Lung microvascular endothelial cell (primary cell): Measurements from ENCODE around the gene NTN5. TPM values are rescaled to one million over a fixed set of nuclear protein-coding genes. Genes with fewer than 3 reads are reported as not detected.

Experiments
- DNase-seq, 2 donors: peaks; one replicate each; pipeline versions ENCODE4 v3.0.0 to v3.0.0-alpha.2; 2010; ENCODE audit warnings: low read depth in 2 of 2
- total RNA-seq: library from RNA; depleted of rRNA; stranded (reverse); fragments of >200 nt; gene quantifications from 2 replicates; pipeline ENCODE4 v1.2.1, GENCODE V29; 2014

Gene NTN5
- total RNA-seq, 1 donor from 2014 or later: not detected

DNA sequence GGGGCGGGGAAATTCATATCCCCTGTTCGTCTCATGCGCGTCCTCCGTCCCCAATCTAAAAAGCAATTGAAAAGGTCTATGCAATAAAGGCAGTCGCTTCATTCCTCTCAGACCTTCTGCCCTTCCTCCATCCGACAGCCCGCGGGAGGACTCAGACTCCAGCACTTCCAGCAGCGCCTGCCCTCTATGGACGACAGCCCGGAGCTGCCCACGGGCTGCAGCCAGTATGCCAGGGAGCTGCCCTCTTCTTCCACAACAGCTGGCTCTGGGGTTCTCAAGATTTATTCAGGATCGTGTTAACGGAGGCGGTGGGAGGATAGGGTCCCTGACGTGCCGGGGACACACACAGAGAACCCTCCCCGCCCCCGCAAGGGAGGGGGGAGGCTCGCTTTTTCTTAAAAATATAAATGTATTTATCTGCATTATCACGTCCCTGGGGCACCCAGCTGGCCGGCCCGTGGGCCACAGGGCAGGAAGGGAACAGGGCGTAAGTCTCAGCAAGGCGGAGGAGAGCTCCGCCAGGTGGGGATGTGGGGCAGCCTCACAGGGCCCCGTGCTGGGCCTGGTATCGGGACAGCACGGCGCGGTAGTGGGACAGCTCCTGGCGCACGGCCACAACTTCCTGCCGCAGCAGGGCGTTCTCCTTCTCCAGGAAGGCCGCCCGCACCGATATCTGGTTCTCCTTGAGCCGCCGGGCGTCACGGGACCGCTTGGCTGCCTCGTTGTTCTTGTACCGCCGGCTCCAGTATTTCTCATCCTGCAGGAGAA is 42.3 kb downstream of the NTN5 start:
- peak; percentile 57 to 75 for DNase-seq

GRCh38 chr19:48629599-48630295 is 43.1 kb downstream of the NTN5 start:
- DNase-seq: peak in 1 of 2 donors; percentile 92

- no peak for DNase-seq
These were observed 43.6 kb downstream of the NTN5 start for GRCh38 chr19:48629297-48629598.

- DNase-seq: no peak
These were observed 44.1 kb downstream of the NTN5 start for GRCh38 chr19:48628486-48629296.

GRCh38 chr19:48627865-48628314 is 44.9 kb downstream of the NTN5 start:
- DNase-seq: no peak

DNA sequence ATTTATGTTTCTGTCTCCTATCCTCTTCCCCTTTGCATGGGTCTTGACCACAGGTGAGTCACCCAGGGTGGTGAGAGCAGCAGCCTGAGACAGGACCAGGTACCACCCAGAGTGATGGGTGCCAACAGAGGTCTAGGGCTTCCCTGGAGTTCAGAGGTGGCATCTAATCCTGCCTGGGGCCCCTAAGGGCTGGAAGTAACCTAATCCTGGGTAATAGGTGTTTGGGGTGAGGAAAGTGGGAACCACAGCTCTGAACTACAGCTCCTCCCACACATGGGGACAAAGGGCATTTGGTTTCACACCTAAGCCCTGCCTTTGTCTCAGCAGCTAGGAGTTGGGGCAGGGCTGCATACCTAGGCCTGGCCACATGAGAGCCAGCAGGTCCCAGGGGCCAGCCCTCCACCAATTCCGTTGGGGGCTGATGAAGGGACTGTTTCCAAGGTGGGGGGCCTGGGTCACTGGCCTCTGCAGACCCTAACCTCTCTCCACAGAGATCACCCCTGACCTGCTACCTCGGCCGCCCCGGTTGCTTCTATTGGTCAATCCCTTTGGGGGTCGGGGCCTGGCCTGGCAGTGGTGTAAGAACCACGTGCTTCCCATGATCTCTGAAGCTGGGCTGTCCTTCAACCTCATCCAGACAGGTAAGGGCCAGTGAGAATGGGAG is 45.5 kb downstream of the NTN5 start:
- no peak for DNase-seq

- no peak for DNase-seq
These were observed 46.9 kb downstream of the NTN5 start for GRCh38 chr19:48625891-48626327.

- DNase-seq: no peak
These were observed 47.8 kb downstream of the NTN5 start for GRCh38 chr19:48624791-48625723.

DNA sequence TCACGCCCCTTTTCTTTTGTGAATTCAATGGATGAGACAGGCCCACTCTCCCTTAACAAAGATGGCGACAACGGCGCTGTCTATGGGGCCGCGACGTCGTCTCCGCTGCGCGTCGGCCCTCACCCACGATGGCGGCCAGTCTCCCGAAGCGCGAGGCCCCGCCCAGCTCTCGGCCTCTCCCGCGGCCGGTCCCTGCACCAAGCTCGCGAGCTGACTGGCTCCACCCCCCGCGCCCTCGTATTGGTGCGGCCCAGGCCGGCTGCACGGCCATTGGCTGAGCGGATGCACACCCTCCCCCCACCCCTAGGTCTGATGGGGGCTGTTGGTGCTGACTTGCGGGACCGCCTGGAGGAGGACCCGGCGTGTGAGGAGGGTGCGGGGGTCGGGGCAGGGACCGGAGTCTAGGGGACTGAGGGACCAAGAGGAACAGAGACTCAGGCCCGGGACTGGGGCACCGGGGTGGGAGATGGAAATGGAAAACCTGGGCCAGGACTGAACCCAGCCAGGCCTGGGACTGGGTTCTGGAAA is 48.7 kb downstream of the NTN5 start:
- DNase-seq: peak; percentile 99

DNA sequence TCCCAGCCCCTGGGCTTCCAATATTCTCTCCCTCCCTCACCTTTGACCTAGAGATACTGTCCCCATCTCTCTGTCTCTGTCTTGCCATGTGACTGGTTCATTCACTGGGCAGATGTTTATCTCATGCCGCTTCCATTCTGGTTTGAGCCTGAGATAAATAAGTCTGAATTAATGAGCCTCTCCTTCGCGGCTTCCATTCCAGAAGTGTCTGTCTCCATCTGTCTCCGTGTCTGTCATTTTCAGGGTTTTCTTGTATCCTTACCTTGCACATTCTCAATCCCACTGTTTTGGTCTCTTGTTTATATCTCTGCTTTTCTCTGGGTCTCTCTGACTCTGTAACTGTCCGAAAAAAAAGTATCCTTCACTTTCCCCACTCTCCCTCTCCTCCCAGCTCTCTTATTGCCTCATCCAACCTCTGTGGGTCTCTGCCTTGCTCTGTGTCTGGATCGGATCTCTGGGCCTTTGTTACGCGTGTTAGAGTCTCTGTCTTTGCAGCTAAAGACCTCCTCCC is 49.2 kb downstream of the NTN5 start:
- no peak for DNase-seq

DNA sequence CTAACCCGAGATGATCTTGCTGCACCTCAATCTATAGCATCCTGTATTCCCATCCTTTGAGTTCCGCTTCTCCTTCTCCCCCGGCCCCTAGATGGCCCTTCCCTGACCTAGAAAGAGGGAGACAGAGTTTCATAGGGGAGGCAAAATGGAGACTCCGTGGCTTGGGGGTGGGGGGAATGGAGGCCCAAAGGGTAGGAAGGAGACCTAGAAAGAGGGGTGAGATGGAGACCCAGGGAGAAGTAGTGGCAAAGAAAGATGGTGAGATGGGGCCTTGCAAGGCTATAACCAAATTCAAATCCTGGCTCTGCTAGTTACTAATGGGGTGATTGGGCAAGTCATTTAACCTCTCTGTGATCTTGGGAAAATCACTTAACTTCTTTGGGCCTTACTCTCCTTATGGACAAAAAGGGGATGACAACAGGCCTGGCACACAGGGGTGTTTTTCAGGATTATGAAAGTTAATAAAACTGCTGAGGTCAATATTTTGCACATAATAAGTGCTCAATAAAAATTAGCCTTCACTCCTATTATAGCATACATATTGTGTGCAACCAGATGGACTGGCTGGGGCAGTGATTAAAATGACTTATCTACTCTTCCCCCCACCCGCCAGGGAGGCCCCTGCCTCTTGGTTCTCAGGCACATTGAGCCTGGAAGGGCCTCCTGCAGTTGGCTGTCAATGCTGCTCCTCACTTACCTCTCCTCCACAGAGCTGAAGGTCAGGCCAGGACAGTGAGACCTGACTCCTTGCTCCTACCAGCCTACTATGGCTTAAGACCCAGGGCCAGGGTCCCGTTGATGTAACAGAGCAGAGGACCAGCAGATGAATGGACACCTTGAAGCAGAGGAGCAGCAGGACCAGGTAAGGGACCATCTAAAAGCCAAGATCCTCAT is 52.9 kb downstream of the NTN5 start:
- no peak for DNase-seq

DNA sequence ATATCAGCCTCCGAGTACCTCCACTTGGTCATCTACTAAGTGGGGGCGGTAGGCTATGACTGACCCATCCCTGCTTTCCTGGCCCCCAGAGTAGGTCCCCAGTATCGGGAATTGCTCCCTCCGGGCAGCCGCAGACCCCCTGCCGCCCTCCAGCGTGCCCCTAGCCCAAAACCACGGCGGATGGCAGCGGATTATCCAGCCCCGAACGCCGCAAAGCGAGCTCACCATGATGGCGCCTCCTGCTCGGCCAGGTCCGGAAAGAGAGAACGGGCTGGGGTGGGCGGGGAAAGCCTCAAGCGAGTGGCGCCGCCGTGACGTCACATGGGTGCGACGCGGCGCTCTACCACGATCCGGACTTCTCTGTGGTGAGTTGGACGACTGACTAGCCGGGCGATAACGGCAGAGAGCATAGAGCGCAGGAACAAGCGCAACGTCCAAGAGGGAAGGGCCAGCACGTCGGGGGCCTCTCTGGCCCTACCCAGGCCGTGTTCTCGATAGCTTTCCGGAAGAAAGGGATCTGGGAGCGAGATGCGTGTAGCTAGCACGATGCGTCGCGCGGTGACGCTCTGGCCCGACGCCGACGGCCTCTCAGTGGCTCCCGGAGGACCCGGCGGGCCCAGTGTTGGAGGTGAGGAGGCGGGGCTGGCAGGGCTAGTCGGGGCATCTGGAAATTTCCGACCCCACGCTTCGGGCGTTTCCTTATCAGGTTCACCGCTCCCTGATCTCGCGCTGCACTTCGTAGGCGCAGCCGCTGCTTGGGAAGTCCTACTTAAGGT is 53.7 kb downstream of the NTN5 start, which contains the start of the genes RPL18 and SPHK2:
Gene RPL18, minus strand, starts transcription at position 263 of the 776 bp plus-strand sequence. Its CDS starts 35 bp downstream, at position 228.
Gene SPHK2, plus strand, starts transcription at position 591 of the 776 bp plus-strand sequence. CDS start 1,009 bp downstream, outside the sequence.
- peak; percentile 100 for DNase-seq

DNA sequence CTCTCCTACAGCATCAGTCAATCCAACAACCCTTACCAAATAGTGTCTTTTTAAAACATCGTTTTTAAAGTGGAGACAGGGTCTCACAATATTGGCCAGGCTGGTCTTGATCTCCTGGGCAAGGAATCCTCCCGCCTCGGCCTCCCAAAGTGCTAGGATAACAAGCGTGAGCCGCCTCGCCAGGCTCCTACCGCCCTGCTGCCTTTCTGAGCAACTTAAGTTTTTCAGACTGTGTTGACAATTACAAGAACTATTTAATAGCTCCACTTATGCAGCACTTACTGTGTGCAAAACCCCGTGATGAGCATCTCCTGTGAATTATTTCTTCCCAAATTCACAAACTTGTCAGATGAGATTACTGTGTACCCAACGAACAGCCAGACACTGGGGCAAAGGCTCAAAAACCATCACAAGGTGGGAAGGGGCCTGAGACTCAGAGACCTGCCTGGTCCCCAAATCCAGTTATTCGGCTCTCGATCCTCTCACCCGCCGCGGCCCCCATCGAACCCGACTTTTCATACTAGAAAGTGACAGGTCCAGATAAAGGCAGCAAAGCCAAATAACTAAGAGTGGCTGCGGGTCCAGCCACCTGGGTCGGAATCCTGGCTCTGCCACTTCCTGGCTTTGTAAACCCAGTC is 54.4 kb downstream of the NTN5 start:
- DNase-seq: peak in 1 of 2 donors; percentile 35

DNA sequence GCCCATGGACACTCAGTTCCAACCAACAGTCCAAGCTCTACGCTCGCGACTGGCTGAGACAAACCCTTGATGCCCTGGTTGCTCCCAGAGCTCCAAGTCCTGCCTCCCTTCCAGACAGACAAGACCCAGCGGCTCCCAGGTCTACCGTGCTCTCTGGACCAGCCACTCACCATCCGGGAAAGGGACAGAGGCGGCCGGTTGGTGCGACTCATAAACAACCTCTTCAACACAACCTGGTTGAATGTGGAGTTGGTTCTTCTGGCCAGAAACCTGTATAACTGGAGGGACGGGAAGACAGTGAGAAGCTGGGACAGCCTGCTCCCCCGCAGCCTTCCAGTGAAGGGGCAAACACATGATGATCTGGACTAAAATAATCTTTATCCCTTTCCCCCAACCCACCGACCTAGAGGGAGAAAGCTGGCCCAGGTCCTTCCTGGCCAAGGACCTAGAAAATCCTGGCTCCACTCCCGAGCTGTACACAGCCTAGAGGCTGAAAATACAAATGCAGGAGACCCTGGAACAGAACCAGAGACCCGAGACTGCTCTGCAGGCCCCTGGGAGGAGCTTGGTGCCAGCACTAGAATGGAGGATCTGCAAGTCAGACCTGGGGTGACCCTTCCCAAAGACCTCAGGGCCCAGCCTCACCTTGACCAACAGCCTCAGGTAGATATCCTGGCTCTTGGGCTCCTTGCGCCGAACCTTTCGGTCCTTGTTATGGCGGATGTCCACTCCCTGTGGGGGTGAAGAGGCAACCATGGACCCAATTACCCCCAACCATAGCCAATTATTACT is 55.5 kb downstream of the NTN5 start:
- peak; percentile 26 to 30 for DNase-seq

DNA sequence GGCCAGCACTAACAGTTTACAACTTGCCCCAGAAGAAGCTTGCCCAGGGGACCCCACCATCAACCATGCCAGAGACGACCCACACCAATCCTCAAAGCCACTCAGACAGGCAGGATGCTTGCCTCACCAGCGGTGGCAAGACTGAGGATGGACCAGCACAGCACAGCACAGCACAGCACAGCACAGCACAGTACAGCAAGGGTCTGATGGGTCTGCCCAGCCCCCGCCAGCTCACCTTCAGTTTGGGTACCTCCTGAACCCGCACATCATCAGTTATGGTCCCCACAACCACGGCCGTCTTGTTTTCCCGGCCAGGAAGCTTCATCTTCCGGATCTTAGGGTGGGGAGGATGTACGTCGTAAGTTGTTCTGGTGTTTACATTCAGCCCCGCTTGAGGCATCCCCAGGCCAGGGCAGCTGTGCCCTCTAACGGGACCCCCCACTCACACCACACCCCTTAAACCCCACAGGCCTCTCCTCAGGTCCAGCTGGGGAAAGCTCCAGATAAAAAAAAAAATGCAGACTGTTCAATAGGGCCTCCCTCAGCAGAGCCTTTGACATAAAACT is 56.2 kb downstream of the NTN5 start:
- peak in 1 of 2 donors; percentile 52 for DNase-seq

DNA sequence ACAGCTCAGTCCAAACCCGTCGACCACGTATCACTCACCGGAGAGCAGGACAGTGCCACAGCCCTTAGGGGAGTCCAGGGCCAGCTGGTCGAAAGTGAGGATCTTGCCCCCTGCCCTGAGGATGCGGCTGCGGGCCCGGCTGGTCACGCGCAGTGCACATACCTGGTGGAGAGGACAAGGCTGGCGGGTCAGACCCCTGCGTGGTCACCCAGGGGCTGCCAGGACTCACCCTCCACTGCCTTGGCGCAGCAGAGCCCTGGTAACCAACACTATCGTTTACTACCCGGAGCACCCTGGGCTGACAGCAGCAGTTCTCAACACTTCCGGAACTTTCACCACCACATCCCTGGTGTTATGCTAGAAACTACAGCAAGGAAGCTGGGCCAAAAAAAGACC is 56.8 kb downstream of the NTN5 start:
- no peak for DNase-seq
